ENCODE data around the gene AQP12B. TPM values are rescaled to one million over a fixed set of nuclear protein-coding genes. Genes with fewer than 3 reads are reported as not detected.

Gene AQP12B
- total RNA-seq, 1 experiment from 2014 or later = not detected

DNA sequence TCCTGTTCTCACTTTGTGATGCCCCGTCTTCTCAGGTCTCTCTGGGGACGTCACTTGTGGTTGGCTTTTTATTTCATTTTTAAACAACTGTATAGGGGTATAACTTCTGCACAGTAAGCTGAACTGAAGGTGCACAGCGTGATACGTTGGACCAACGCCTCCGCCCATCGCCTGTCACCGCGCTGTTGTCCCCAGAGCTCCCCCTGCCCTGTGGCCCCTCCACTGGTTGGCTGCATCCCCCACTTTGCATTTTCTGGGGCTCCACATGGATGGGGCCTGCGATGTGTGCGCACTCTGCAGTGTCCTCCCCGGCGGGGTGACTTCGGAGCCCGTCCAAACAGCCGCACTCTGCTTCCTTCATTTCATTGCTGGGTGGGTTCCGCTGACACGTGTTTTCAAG, 43.1 kb downstream of the AQP12B start:
- no peaks in the 10 kb centered on the region for H3K4me1 ChIP-seq
- H3K9me3 ChIP-seq = no peaks in the 10 kb centered on the region
- Mint-ChIP-seq H3K4me1 (ENCODE audit: low read depth, unreplicated experiment) (no peaks in the 10 kb centered on the region), H3K36me3 (ENCODE audit: insufficient read depth, unreplicated experiment) (no peaks in the 10 kb centered on the region), H3K4me3 (ENCODE audit: unreplicated experiment) (no peak overlapping the region), H3K27me3 (ENCODE audit: insufficient read depth, unreplicated experiment) (peaks cover 3% of the 10 kb centered on the region), H3K9me3 (ENCODE audit: unreplicated experiment) (no peaks in the 10 kb centered on the region), H3K27ac (ENCODE audit: unreplicated experiment) (no peak overlapping the region)
- intact Hi-C loops (cut with micrococcal nuclease; ENCODE audit: unreplicated experiment) = no loop called here
- BruUV-seq (replicated peaks) = no TSS peak
- no peak overlapping the region for H3K4me3 ChIP-seq (ENCODE audit: low read depth, low read length)
- TF ChIP-seq, protein P1, sequence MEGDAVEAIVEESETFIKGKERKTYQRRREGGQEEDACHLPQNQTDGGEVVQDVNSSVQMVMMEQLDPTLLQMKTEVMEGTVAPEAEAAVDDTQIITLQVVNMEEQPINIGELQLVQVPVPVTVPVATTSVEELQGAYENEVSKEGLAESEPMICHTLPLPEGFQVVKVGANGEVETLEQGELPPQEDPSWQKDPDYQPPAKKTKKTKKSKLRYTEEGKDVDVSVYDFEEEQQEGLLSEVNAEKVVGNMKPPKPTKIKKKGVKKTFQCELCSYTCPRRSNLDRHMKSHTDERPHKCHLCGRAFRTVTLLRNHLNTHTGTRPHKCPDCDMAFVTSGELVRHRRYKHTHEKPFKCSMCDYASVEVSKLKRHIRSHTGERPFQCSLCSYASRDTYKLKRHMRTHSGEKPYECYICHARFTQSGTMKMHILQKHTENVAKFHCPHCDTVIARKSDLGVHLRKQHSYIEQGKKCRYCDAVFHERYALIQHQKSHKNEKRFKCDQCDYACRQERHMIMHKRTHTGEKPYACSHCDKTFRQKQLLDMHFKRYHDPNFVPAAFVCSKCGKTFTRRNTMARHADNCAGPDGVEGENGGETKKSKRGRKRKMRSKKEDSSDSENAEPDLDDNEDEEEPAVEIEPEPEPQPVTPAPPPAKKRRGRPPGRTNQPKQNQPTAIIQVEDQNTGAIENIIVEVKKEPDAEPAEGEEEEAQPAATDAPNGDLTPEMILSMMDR (IDR thresholded peaks at IDR 0.05; ENCODE audit: insufficient read depth in 1 of 2, low read depth in 1 of 2, low read length in 1 of 2, severe bottlenecking in 1 of 2, unreplicated experiment in 1 of 2) = no peak
- no peaks in the 10 kb centered on the region for H3K36me3 ChIP-seq (ENCODE audit: control insufficient read depth, insufficient read depth, low read length)
- DNase-seq = no peak
- POLR2A ChIA-PET = no interaction called here
- no peaks in the 10 kb centered on the region for H3K27me3 ChIP-seq (replicated peaks; ENCODE audit: control insufficient read depth, insufficient read depth, low read length)
- CTCF ChIA-PET = no interaction called here

DNA sequence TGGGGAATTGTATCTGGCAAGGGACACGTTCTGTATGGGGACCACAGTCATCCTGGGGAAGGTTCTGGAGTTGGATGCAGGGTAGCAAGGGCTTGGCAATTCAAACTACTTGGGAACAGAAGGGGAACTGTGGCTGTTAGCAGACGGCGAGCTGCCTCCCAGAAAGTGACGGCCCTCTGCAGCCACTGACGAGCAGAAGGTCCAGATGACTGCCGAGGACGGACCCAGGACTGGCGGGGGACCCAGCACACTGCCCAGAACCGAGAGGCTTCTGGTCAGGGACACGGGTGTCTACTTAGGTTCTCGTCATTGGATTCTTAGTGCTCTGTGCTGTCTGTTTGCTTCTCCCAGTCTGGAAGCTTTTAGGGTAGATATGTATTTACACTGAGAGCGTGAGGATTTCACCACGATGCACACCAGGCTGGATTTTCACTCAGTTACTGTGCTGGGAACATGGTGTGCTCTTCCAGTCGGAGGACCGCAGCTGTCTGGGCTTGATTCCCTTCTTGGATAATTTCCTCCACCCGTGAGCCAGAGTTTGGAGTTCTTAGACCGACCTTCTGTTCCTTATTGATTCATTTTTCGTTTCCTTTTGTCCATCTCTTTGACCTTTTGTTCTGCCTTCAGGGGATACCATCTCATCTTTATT, 44.0 kb downstream of the AQP12B start:
- H3K4me3 Mint-ChIP-seq (ENCODE audit: unreplicated experiment) = no peak overlapping the region
- H3K27ac Mint-ChIP-seq (ENCODE audit: unreplicated experiment) = no peak overlapping the region
- POLR2A ChIA-PET = no interaction called here
- DNase-seq = no peak
- no peaks in the 10 kb centered on the region for H3K36me3 Mint-ChIP-seq (ENCODE audit: insufficient read depth, unreplicated experiment)
- Histone ChIP-seq H3K4me1 (no peaks in the 10 kb centered on the region), H3K27me3 (replicated peaks; ENCODE audit: control insufficient read depth, insufficient read depth, low read length) (no peaks in the 10 kb centered on the region), H3K4me3 (ENCODE audit: low read depth, low read length) (no peak overlapping the region), H3K9me3 (0 out of 2 replicates have a peak, but pooled peaks cover 3% of the 10 kb centered on the region), H3K36me3 (ENCODE audit: control insufficient read depth, insufficient read depth, low read length) (no peaks in the 10 kb centered on the region)
- peaks cover 3% of the 10 kb centered on the region for H3K27me3 Mint-ChIP-seq (ENCODE audit: insufficient read depth, unreplicated experiment)
- peaks cover 4% of the 10 kb centered on the region for H3K9me3 Mint-ChIP-seq (ENCODE audit: unreplicated experiment)
- no peaks in the 10 kb centered on the region for H3K4me1 Mint-ChIP-seq (ENCODE audit: low read depth, unreplicated experiment)
- TF ChIP-seq, protein P1 (IDR thresholded peaks at IDR 0.05; ENCODE audit: insufficient read depth in 1 of 2, low read depth in 1 of 2, low read length in 1 of 2, severe bottlenecking in 1 of 2, unreplicated experiment in 1 of 2) = no peak
- no TSS peak for BruUV-seq (replicated peaks)
- intact Hi-C loops (cut with micrococcal nuclease; ENCODE audit: unreplicated experiment) = no loop called here
- CTCF ChIA-PET = no interaction called here

DNA sequence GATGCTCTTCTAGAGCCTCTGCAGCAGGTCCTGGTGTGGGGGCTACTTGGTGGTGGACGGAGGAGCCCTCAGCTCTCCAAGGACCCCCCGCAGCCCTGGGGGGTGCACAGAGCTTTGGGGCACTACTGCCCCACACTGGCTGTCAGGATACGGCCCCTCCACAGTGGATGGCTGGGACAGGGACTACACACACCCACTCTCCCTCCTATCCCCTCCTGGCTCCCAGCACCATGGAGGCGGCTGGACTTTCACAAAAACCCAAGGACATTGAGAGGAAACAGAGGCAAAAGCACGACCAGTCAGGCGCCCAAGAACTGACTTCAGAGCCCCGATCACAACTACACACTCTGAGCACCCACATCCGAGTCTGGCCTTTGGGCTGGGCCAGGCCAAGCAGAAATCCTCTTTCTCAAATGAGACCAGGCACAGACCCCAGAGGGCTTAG, 44.8 kb downstream of the AQP12B start:
- no peaks in the 10 kb centered on the region for H3K36me3 ChIP-seq (ENCODE audit: control insufficient read depth, insufficient read depth, low read length)
- no peak overlapping the region for H3K4me3 ChIP-seq (ENCODE audit: low read depth, low read length)
- POLR2A ChIA-PET = no interaction called here
- 0 out of 2 replicates have a peak, but pooled peaks cover 3% of the 10 kb centered on the region for H3K9me3 ChIP-seq
- no peaks in the 10 kb centered on the region for H3K4me1 ChIP-seq
- CTCF ChIA-PET = interaction anchor here (0.6 kb wide), 1 partner anchor 10 kb away, joined by 4 read pairs; no protein-coding TSS in a partner anchor
- intact Hi-C loops (cut with micrococcal nuclease; ENCODE audit: unreplicated experiment) = no loop called here
- BruUV-seq (replicated peaks) = no TSS peak
- DNase-seq = no peak
- H3K4me3 Mint-ChIP-seq (ENCODE audit: unreplicated experiment) = no peak overlapping the region
- no peaks in the 10 kb centered on the region for H3K4me1 Mint-ChIP-seq (ENCODE audit: low read depth, unreplicated experiment)
- H3K36me3 Mint-ChIP-seq (ENCODE audit: insufficient read depth, unreplicated experiment) = no peaks in the 10 kb centered on the region
- H3K27ac Mint-ChIP-seq (ENCODE audit: unreplicated experiment) = no peak overlapping the region
- TF ChIP-seq, protein P1 (IDR thresholded peaks at IDR 0.05; ENCODE audit: insufficient read depth in 1 of 2, low read depth in 1 of 2, low read length in 1 of 2, severe bottlenecking in 1 of 2, unreplicated experiment in 1 of 2) = no peak
- peaks cover 11% of the 10 kb centered on the region for H3K9me3 Mint-ChIP-seq (ENCODE audit: unreplicated experiment)
- peaks cover 3% of the 10 kb centered on the region for H3K27me3 Mint-ChIP-seq (ENCODE audit: insufficient read depth, unreplicated experiment)
- no peaks in the 10 kb centered on the region for H3K27me3 ChIP-seq (replicated peaks; ENCODE audit: control insufficient read depth, insufficient read depth, low read length)
